ENCODE data around the gene THSD4. TPM values are rescaled to one million over a fixed set of nuclear protein-coding genes. Genes with fewer than 3 reads are reported as not detected.

Gene THSD4
- total and polyA plus RNA-seq, 7 donors = 1.4 to 7.8 (median 2.2) TPM

GRCh38 chr15:71290002-71290401, 174.7 kb downstream of the THSD4 start:
- Histone ChIP-seq H3K27ac (no peak overlapping the region), H3K36me3 (no peaks in the 10 kb centered on the region), H3K4me1 (peaks cover 0 to 11% (median 4%) of the 10 kb centered on the region in 4 donors), H3K27me3 (no peaks in the 10 kb centered on the region), H3K9me3 (no peaks in the 10 kb centered on the region), H3K4me3 (no peak overlapping the region)
- no peak for DNase-seq
- TF ChIP-seq CTCF (IDR thresholded peaks at IDR 0.05) = no peak
- no peak for TF ChIP-seq POLR2AphosphoS5 (IDR thresholded peaks at IDR 0.05)
- no peak for TF ChIP-seq POLR2A (IDR thresholded peaks at IDR 0.05)
- TF ChIP-seq EP300 (IDR thresholded peaks at IDR 0.05) = no peak
- intact Hi-C loops (cut with DNase I) = no loop called here
- 89 to 91% methylated on average over 3 of the region's 3 CpGs for WGBS, 2 donors

- intact Hi-C loops (cut with DNase I) = no loop called here
- H3K4me3 ChIP-seq = no peak overlapping the region
- H3K36me3 ChIP-seq = no peaks in the 10 kb centered on the region
- no peak for TF ChIP-seq EP300 (IDR thresholded peaks at IDR 0.05)
- H3K27me3 ChIP-seq = no peaks in the 10 kb centered on the region
- DNase-seq = no peak
- H3K27ac ChIP-seq = no peak overlapping the region
- H3K4me1 ChIP-seq = peaks cover 0 to 20% (median 11%) of the 10 kb centered on the region in 4 donors
- 85 to 93% methylated on average over 2 of the region's 2 CpGs for WGBS, 2 donors
- H3K9me3 ChIP-seq = no peaks in the 10 kb centered on the region
Observed at GRCh38 chr15:71290881-71291635, 175.8 kb downstream of the THSD4 start.

- H3K4me3 ChIP-seq = no peak overlapping the region
- H3K27me3 ChIP-seq = no peaks in the 10 kb centered on the region
- TF ChIP-seq CTCF (IDR thresholded peaks at IDR 0.05) = no peak
- TF ChIP-seq POLR2AphosphoS5 (IDR thresholded peaks at IDR 0.05) = no peak
- no peak for TF ChIP-seq POLR2A (IDR thresholded peaks at IDR 0.05)
- TF ChIP-seq EP300 (IDR thresholded peaks at IDR 0.05) = no peak
- H3K36me3 ChIP-seq = no peaks in the 10 kb centered on the region
- 68 to 87% methylated on average over 1 of the region's 1 CpG for WGBS, 2 donors
- DNase-seq = no peak
- peaks cover 0 to 22% (median 13%) of the 10 kb centered on the region in 4 donors for H3K4me1 ChIP-seq
- H3K9me3 ChIP-seq = no peaks in the 10 kb centered on the region
- no peak overlapping the region for H3K27ac ChIP-seq
- intact Hi-C loops (cut with DNase I) = no loop called here
Observed at GRCh38 chr15:71291723-71292122, 176.5 kb downstream of the THSD4 start.

- Histone ChIP-seq H3K27ac (no peak overlapping the region), H3K4me3 (no peak overlapping the region), H3K27me3 (no peaks in the 10 kb centered on the region), H3K4me1 (peaks cover 0 to 22% (median 13%) of the 10 kb centered on the region in 4 donors), H3K36me3 (no peaks in the 10 kb centered on the region), H3K9me3 (no peaks in the 10 kb centered on the region)
- TF ChIP-seq CTCF (IDR thresholded peaks at IDR 0.05) (no peak), EP300 (IDR thresholded peaks at IDR 0.05) (no peak), POLR2A (IDR thresholded peaks at IDR 0.05) (no peak), POLR2AphosphoS5 (IDR thresholded peaks at IDR 0.05) (no peak)
- DNase-seq = no peak
- intact Hi-C loops (cut with DNase I) = no loop called here
- WGBS, 2 donors = 21 to 37% methylated on average over 2 of the region's 2 CpGs
Observed at GRCh38 chr15:71293723-71294122, 178.5 kb downstream of the THSD4 start.

- no peak for DNase-seq
- TF ChIP-seq CTCF (IDR thresholded peaks at IDR 0.05) (no peak), EP300 (IDR thresholded peaks at IDR 0.05) (no peak), POLR2A (IDR thresholded peaks at IDR 0.05) (no peak), POLR2AphosphoS5 (IDR thresholded peaks at IDR 0.05) (no peak)
- H3K4me3 ChIP-seq = no peak overlapping the region
- no peaks in the 10 kb centered on the region for H3K27me3 ChIP-seq
- H3K4me1 ChIP-seq = peaks cover 0 to 22% (median 13%) of the 10 kb centered on the region in 4 donors
- 23 to 60% methylated on average over 12 of the region's 12 CpGs for WGBS, 2 donors
- intact Hi-C loops (cut with DNase I) = no loop called here
- H3K36me3 ChIP-seq = no peaks in the 10 kb centered on the region
- no peak overlapping the region for H3K27ac ChIP-seq
- no peaks in the 10 kb centered on the region for H3K9me3 ChIP-seq
Observed at GRCh38 chr15:71294251-71294910, 179.1 kb downstream of the THSD4 start.

All from sigmoid colon (tissue), 7 donors.